DLD1 (cell line): ENCODE results near the gene PRKCE.
"Not testable (repeated sequence)": the region's sequence is repeated elsewhere in the genome, so short reads cannot be mapped to it uniquely, and the experiment has no call there.

Source experiments
- in situ Hi-C: cut with HindIII; loops from 2 replicates; pipeline ENCODE4 v1.10.0; 2017; ENCODE audit warnings: low sequenced_read_pairs

PRKCE gene

DNA sequence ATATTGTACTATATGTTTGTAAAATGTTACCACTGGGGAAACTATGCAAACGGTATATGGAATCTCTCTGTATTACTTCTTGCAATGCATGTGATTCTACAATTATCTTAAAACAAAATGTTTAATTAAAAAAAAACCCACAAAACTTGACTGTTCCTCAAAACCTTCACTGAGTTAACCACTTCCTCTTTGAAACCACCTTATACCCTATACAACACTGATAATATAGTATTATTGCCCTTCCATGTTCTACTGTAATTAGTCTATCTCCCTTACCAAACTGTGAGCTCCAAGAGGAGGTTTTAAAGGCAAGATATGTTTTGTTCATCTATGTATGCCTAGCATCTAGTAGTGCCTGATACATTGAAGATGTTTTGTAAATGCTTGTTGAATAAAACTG lies 572.0 kb downstream of the PRKCE start:
- in situ Hi-C loops, result not testable (repeated sequence)

DNA sequence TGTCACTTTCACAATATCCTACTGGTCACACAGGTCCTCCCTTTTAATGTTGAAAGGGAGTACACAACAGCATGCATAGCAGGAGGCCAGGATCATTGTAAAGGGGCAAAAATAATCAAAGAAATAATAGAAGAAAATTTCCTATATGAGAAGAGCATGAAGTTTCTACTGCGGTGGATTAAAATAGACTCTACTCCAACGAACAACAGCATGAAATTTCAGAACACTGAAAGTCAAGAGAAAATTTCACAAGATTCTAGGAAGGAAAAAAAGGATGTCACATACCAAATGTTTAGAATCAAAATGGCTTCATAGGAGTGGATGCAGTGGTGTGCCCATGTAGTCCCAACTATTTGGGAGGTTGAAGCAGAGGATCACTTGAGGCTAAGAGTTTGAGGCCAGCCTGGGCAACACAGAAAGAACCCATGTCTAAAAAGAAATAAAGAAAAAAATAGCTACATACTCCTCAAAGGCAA lies 573.7 kb downstream of the PRKCE start:
- in situ Hi-C loops, result no loop called here

GRCh38 chr2:46225730-46226129 lies 574.3 kb downstream of the PRKCE start:
- in situ Hi-C loops, result no loop called here

DNA sequence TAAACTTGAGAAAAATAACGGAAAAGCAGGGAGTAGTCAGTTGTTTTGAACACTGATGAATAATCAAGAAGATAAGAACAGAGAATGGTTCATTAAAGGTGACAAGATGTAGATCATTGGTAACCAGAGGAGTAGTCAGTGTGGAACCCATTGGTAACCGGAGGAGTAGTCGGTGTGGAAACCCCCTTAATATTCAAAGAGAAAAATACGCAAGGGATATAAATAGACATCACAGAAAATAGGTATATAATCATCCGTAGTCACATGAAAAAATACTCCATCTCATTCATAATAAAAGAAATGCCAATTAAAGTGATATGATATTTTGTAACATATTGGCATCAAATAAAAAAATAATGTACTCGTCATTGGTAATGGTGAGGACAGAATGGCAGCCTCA lies 575.1 kb downstream of the PRKCE start:
- in situ Hi-C loops, result no loop called here

- in situ Hi-C loops, result no loop called here
Measured at GRCh38 chr2:46227022-46227421, 575.5 kb downstream of the PRKCE start.

DNA sequence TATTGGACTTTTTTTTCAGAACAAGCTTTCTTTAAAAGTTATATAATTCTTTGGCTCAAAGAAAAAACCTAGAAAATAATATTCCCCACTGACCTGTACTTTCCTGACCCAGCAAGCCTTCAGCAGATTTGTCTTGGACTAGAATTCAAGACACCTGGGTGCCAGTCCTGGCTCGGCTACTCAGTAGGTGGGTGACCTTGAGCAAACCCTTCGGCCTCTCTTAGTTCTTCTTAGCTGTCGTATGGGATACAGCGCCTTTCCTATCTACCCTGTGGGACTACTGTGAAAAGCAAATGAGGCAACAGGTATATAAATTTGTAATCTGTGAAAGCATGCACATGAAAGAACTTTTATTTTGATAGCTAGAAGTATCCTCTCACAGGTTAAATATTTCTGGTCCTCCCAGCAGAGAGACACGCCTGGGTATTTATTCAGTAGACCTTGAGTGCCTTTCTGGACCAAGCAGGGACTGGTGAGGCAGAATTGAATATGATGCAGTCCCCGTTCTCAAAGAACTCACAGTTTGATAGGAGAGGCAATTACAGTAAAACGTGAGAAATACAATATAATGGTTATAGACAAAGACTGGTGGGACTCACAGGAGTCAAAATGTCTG lies 576.3 kb downstream of the PRKCE start:
- in situ Hi-C loops, result no loop called here

DNA sequence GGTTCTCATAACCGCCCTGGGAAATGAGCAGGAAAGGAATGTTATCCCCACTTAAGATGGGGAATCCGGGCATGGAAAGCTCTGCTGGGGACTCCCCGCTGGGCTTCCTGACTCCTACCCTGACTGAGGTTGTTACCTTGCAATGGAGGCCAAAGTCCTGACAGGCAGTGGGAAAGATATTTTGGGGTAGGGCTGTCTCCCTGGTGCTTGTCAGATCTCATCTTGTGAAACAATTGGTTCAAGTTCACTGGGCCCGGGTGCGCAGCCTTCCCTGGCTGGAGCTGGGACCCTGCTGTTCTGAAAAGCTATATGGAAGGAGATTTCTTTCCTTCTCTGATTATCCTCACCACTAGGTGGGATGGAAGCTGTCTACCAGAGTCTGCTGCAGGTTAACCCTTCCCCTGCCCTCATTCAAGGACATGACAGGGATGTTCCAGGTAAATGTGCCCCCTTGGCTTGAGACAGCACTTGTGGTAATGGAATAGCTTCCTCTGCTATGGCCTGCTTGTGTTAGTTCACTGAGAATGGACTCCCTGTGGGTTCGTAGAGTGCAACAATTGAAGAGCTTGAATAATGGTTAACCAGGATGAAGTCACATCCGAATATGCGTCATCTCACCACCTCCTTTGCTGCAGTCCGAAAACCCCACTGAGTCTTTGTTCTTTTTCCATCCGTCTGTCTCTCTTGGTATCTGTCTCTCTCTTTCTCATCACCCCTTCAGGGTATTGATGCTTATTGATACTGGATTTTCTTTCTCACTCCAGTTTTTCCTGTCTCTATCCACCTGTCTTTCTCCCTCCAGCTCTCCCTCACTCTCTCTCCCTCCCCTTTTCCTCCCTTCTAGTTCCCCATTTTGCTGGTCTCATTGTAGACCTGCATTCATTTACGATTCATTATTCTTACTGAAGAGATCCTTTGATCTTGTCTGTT lies 577.9 kb downstream of the PRKCE start:
- in situ Hi-C loops, result no loop called here

- in situ Hi-C loops, result no loop called here
Measured at GRCh38 chr2:46230115-46230571, 578.7 kb downstream of the PRKCE start.

DNA sequence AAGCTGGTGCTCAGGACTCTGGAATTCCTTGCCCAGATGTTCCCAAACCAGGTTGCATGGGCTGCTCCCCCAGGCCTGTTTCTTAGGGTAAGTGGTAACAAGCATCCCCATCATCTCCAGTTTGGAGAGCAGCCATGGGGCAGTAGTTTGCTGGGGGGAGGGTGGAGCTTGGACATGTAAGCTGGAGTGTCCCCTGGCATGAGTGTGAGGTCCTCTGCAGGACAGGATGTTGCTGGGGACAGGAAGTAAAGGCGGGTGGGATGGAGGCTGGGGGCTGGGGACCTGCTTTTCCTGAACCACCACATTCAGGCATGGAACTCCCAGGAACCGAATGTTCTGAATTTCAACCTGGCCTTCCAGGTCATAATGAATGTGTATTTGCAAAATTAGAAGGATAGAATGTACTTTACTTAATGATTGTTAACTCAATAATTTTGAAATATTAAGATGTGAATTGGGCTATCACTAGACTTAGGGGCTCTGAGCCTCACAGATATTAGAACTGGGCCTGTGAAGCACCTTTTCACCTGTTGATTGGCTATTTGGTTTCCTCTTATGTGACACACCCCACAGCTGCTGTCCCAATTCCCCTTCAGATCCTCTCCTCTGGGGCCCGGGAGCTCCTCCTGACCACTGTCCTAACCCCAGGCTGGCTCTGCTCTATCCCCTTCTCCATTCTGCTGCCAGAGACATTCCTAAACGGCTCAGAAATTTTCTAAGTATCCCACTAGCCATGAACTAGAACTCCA lies 579.4 kb downstream of the PRKCE start:
- in situ Hi-C loops, result no loop called here

- in situ Hi-C loops, result no loop called here
Measured at GRCh38 chr2:46231721-46232120, 580.2 kb downstream of the PRKCE start.

GRCh38 chr2:46232860-46233259 lies 581.4 kb downstream of the PRKCE start:
- in situ Hi-C loops, result no loop called here

DNA sequence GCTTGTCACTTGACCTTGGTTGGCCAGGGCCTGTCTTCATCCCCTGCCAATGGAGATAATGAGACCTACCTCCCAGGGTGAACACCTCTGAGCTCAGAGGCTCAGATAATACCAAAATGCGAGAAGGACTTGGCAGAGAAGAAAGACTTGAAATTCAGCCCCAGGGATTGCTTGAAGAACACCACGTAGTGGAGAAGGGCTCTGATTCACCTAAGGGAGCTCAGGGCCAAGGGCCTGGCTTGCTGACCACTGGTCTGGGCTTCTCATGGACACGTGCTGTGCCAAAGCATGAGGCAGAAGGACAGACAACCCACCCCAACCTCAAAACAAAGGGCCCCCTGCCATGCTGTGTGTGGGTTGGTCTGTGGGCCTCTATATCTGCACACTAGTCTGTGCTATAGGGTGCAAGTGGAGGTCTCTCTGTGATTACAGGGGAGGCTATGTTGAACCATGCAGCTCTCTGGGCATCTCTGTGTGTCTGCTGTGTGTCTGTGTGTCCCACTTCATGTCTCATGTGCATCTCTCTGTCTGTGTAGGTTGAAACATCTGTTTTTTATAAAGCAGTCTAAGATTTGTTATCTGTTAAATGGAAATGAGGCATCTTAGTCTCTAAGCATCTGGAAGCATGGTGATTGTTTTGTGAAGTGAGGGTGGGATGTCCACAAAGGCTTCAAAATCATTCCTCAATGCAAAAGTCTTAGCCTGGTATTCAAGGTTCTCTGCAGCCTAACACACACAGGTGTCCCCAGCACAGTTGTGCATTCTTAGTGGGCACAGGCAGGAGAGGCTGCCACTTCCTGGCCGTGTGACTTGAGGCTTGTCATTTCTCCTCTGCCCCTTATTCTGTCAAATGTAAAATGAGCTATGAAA lies 584.8 kb downstream of the PRKCE start:
- in situ Hi-C loops, result no loop called here

DNA sequence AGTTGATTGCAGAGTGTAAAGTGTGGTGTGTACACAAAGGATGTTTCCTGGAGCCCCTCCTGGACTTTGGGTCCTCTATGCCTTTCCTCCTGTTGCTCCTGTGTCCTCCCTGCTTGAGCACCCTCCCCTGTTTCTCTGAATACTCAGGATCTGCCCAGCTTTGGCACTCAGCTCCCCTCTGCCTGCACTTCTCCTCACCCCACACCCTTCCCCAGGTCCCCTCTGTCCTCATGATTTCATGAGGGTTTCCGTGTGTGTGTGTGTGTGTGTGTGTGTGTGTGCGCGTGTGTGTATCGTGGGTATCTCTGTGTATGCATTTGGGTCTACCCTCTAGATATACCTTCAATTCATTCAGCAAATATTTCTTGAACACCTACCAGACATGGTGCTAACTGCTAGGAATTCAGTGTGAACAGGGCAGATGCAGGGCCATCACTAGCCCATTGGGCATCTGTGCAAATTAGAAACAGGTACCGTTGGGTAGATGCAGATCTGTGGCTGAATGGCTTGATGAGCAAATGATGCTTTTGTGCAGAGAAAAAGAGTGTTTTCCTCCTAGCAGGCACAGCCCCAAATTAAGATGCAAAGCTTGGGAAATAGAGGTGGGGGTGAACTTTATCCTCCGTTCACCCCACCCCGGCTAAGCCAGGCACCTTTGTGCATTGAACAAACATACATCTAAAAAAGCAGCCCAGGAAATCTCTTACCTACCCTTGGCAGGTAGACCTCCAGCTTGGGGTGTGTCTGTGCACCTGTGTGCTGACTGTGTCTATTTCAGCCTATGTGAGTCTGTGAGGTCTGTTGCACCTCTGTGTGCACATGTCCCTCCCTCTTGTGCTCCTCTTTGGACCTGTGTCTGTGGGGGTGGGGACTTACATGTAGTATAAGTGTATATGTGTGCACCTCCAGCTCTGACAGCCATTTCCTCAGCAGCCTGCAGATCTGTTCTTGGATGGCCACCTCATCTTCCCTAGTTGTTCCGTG lies 585.7 kb downstream of the PRKCE start:
- in situ Hi-C loops, result no loop called here
